DMS53 (cell line): ENCODE measurements around the gene XXYLT1.
A peak's percentile ranks its signal among the peaks of the same experiment; 100 is the strongest.

ENCODE experiments used
- DNase-seq: peaks from one replicate; lab custom pipeline; 2025; lab: John Stamatoyannopoulos, UW

Gene XXYLT1

DNA sequence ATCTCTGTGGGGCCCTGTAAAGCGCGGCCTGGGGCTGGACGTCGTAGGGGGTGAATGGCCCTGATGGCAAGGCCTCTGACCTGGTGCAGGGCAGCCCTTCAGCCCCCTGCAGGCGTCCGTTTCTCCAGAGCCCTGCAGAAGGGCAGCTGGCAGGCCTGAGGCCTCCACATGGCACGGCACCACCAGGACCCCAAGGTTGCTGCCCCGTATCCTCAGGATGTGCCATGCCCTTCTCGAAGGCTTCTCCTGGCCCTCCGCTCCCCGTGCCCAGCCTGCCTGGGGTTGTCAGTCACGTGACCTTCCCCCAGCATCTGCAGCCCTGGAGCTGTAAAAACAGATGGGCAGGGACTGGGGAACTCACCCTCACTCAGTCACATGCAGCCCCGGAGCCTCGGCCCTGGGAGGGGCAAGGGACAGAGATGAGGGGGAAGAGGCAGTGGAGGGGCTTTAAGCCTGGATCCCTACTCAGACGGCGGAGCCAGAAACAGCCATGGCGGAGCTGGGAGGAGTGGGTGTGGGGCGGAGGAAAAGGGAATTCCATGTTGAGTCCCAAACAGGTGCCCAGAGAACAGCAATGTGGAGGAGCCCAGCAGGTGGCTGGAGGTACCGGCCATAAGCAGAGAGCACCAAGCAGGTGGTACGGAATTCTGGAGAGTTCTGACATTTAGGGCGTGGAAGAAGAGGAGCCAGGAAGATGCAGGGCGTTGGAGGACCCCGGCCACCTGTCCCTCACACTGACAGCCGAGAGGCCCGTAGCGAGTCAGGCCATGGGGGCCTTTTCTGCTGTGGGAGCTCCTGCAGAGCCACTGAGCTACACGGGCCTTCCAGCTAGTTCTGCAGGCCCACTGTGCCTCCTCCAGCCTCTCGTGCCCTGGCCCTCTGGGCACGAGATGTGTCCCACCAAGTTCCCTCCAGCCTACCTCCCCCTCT, 193.1 kb downstream of the XXYLT1 start:
- no peak for DNase-seq

DNA sequence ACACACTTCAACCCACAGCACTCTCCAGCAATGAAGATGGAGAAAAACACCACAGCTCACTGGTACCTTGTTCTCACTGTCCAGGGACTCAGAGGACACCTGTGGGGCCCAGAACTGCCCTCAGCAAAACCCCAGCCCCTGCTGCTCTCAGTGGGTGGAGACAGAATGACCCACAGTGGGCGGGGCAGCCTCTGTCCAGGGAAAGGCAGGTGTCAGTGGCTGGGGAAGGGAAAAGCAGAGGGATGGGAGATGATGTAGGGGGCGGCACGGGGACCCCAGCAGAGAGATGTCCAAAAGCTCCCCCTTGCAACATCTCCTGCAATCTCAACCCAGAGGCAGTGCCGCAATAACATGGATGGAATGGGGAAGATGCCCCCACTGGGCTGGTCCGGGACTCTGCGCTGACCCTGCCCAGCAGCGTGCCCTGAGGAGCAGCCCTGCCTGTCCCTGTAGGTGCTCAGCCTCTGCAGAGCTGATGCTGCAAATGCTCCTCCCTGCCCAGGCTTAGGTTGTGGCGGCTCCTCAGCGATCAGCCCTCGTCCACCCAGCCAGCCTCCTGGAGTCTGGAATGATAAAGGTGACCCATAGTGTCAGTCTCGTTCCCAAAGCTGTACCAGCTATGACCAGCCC, 193.9 kb downstream of the XXYLT1 start:
- DNase-seq: no peak

DNA sequence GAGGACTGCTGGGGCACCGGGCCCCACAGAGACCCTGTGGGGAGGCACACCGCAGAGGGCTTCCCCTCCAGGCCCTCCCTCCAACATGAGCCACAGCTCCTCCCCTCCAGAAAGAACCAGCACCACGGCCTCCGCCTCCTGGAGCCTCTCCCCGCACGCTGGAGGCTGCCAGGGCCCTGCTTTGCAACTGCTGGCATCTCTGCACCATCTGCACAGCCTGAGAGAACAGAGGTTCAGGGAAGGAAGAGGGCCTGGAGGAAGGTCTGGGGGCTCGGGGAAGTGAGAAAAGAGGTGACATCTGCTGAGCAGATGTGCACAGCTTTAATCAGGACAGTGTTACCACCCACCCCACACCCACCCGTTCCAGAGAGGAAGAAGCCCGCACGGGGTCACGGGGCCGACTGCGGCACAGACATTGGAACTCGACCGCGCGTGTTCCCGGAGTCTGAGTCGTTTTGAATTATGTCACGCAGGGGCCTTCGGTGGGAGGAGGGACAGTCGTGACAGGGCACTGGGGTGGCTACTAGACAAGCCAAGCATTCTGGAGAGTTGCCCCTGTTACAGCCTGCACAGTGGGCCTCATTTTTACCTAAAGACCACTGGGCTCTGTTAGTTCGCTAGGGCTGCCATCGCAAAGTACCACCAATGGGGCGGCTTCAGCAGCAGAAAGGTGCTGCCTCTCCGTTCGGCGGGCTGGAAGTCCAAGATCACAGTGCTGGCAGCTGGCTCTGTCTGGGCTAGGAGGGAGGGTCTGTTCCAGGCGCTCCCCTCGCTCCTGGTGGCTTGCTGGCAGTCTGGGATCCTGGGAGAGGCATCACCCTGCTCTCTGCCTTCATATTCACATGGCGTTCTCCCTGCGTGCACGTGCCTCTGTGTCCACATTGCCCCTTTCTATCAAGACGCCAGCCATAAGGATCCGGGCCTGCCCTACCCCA, 194.8 kb downstream of the XXYLT1 start:
- no peak for DNase-seq

DNA sequence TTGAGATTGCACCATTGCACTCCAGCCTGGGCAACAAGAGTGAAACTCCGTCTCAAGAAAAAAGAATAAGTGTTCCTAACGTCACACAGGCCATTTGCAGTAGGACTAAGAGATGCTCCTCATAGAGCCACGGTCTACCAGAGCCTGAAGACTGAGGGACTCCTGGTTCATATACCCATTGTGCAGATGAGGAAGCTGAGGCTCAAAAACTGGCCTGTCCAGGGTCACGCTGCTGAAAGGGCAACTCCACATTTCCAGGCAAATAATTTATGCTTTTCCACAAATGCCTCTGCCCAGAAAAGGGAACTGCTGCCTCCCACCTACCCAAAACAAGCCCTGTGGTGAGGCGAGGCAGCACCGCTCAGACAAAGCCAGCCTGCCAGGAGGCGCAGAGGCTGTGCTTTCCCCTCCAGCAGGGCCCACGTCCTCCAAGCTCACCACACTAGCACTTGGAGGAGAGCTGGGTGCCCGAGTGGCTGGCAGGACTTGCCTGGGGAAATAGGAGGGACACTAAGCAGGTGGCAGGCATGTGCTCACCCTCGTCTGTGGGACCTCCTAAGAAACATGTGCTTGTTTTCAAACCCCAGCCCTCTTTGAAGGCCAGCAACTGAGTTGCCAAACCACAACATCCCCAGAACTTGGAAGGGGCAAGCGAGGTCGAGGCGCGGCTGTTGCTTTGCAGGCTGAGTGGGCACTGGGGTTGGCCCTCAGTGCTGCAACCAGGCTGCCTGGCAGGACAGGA, 195.6 kb downstream of the XXYLT1 start:
- DNase-seq: no peak

DNA sequence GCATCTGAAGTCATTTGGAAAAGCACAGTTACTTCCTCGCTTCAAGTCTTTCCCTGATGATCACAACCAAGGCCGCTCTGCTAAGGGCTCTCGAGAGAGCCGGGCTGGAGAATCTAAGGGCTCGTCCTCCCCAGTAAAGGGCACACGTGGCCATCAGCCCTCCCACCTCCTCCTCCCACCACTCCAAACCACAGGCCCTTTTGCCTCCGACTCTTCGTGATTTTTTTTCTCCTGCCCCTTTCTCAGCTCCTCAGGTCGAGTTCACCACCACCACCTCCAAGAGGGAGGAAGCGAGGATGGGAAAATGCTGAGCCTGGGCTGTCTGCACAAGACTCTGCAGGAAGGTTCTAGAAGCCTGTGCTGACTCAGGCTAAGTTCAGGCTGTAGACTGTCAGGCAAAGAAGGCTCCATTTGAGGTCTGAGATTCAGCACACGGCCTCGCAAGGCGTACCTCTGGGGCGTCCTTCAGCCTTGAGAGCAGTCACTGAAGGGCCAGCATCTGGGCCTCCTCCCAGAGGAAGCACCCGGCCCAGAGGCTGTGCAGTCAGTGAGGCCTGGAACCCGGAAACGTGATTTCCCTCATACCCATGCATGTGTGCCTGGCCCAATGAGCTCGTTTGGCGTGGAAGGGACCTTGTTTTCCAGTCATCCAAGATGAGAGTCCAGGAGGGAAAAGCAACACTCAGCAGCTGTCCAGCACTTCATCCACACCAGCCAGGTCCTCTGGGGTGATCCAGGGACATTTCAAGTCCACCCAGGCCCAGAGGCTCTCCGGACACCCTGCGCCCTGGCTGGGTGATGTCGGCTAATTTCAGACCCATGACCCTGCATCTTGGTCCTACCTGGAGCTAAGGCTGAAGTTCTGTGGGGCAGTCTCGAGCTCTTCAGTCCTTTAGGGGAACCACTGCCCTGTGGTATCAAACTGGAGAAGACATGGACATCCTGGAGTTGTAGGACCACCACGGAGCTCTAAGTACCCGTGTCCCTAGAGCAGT, 196.8 kb downstream of the XXYLT1 start:
- no peak for DNase-seq

DNA sequence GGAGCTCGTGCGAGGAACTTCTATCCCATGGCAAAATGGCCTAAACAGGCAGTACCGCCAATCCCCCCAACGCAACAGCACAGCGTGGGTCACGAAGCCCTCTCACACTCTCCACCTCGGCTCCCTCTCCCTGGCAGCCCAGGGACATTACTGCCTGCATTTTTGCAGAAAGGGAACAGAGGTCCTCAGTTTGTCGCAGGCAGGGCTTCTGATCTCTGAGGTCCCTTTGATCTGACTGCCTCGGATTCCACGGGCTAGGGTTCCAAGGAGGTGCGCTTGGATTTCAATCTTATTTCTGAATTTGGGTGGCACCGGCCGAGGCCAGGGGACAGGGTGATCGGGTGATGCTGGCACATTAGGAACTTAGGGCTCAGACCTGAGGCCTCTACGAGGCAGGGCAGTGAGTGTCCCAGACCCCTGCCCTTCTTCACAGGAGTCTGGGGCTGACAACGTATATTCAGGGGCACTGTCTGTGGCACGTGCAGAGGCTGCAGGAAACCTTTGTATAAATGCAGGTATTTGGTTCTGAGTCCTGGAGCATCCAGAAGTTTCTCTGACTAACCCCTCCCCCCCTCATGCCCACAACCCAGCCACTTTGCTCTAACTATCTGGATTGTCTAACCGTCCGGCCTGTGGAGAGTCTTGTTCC, 197.9 kb downstream of the XXYLT1 start:
- DNase-seq: no peak

DNA sequence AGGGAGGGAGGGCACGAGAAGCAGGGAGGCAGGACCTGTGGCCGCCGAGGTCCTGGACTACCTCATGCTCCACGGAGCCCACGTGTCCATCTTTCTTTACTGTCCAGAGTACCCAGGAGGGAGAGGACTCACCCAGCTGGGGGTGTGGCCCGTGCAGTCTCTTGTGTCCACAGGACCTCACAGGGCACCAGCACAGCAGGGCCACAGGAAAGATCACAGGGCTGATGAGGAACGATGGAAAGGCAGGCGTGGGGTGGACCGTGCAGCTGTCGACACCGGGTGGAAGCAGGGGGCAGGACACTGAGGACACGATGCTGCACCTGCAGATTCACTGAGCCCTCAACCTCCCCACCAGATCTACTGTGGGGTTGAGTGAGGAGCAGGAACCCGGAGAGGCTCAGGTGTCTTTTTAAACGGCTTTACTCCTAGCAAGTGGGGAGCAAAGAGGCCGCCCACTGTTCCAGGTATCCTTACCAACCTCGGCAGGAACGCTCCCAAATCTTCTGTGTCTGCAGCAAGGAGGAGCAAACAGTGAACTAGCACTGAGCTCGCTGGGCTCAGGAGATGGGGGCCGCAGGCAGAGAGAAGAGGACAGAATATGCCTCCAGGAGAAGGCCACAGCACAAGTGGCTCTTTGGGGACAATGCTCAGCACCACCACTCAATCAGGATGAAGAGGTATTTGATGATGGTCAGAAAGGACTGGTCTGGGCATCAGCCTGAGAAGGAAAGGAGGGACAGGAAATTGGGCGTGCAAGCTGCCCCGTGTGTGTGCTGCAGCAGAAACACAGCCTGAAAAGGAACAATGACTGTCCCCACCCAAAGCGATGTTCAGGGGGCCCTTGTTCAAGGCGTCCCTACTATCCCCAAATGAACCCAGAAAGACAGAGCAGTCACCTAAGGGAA, 198.8 kb downstream of the XXYLT1 start:
- no peak for DNase-seq

DNA sequence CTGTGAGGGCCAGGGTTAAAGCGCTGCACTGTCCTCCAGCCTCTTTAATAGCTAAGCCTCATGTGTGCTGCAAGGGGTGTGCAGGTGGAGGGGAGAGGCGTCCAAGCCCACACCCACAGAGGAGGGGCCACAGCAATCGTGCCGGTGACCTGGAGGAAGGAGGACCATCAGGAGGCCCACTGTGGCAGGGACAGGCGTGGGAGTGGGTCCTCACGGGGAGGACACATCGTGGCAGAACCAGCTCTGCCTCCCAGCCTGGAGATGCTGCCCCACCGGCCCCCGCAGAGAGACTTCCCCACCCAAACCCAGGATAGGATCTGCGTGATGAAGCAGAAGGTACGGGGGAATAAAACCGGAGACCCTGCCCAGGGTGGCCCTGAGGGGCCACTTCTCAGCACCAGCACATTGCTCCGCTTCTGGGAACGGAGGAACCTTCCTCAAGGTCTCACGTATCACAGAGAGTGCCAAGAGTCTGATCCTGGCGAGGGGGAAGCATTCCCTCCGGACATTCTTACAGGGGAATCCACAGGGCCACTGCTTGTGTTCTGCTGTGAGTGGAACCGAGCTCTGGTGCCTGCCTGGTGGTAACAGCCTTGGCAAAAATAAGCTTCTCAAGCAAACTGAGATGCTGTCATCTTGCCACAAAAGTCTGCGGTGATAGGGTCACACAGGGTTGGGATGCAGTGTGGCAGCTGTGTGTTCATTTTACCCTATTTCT, 199.8 kb downstream of the XXYLT1 start:
- DNase-seq: no peak

DNA sequence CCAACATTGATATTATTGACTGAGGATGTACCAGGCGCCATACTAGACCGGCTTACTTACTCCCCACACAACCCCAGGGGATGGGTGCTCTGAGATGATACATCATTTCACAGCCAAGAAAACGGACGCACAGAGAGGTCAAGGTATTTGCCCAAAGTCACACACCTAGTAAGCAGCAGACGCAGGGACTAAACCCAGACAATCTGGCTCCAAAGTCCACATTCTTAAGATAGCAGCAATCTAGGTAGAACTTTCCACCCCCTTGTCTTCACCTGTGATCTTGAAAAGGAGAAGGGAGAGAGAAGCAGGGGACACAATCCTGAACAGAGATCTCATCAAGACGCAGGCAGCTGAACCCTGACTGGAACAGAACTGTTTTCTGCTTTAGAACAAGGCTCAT, 200.6 kb downstream of the XXYLT1 start:
- no peak for DNase-seq

DNA sequence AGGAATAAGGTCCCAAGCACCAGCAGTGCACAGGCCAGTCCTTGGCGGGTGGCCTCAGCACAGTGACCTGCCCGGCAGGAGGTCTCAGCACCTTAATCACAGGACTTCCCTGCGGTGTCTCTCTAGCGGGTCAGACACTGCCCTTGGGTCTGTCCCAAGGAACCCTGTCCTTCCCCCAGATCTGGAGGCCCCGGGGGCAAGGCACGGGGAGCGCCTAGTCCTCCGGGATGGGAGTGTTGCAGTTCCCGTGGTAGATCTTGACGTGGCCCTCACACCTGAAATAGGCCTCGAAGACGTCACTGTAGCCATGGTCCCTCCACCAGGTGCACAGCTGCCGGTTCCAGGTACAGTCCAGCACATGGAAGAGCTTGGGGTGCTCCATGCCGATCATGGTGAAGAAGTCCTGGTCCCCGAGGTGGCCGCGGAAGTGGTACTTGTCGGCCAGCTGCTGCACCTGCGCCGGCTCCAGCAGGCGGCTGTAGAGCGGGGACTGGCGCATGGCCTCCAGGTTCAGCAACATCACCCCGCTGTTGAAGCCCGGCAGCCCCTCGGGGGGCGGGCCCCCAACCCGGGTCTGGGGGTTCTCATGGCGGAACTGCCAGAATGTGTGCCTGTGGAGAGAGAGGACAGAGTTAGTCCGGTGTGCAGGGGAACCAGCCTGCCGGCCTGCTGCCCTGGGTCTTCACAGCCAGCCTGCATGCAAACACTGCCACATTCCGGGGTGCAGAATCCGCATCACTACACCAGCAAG, 201.3 kb downstream of the XXYLT1 start:
- no peak for DNase-seq

DNA sequence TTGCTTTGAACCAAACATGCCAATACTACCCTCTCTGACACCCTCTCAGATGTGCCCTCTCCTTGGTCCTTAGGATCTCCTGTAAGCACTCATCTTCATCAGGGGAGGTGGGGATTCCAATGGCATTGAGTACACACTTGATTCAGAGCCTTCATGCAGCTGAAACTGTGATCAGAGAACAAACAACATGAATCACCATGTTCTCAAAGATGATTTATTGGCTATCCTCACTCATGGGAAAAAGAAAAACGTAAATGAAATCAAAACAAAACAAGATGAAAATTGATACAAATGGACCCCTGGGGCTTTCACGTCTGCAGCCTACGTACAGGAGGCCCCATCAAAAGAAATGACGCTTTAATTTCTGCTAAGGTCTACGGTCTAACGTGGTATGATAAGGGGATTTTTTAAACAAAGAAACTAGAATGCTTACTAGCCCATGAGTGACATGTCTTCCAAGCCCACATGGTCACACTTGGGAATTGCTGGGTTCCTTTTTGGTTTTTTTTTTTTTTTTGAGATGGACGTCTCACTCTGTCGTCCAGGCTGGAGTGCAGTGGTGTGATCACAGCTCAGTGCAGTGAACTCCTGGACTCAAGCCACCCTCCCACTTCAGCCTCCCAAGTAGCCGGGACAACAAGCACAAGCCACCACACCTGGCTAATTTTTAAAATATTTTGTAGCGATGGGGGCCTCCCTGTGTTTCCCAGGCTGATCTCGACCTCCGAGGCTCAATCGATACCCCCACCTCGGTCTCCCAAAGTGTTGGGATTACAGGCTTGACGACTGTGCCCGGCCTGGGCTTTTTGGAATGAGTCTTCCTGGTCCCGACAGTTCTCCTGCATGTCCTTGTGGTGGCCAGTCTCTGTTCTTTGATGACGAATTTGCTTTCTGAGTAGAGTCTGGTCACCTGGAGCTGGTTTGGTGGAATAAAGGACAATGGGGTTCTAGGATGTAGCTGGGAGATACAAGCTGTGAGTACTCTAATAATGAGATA, 202.6 kb downstream of the XXYLT1 start:
- peak; percentile 65 for DNase-seq

DNA sequence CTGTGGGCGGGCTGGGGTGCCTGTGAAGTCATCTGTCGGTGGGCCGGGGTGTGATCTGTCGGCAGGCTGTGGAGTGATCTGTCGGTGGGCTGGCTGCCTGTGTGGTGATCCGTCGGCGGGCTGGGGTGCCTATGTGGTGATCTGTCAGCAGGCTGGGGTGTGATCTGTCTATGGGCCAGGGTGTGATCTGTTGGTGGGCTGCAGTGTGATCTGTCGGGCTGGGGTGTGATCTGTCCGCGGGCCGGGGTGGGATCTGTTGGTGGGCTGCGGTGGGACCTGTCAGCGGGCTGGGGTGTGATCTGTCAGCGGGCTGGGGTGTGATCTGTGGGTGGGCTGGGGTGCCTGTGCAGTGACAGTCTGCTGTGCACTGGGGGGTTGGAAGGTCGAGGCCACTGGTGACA, 204.5 kb downstream of the XXYLT1 start:
- DNase-seq: no peak

DNA sequence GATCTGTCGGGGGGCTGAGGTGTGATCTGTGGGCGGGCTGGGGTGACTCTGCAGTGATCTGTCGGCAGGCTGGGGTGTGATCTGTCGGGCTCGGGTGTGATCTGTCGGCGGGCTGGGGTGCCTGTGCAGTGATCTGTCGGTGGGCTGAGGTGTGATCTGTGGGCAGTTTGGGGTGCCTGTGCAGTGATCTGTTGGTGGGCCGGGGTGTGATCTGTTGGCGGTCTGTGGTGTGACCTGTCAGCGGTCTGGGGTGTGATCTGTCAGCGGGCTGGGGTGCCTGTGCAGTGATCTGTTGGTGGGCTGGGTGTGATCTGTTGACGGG, 205.1 kb downstream of the XXYLT1 start:
- no peak for DNase-seq

DNA sequence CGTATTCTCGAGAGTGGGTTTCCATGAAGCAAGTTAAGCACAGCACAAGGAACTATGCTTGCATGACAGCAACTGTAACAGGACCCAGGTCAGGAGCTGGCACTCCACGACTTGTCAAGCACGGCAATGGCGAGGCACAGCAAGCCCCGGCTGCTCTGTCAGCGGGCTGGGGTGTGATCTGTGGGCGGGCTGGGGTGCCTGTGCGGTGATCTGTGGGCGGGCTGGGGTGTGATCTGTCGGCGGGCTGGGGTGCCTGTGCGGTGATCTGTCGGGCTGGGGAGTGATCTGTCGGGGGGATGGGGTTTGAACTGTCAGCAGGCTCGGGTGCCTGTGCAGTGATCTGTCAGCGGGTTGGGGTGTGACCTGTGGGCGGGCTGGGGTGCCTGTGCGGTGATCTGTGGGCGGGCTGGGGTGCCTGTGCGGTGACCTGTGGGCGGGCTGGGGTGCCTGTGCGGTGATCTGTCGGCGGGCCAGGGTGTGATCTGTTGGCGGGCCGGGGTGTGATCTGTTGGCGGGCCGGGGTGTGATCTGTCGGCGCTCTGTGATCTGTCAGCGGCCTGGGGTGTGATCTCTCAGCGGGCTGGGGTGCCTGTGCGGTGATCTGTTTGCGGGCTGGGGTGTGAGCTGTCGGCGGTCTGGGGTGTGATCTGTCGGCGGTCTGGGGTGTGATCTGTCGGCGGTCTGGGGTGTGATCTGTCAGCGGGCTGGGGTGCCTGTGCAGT, 205.7 kb downstream of the XXYLT1 start:
- DNase-seq: peak; percentile 20

DNA sequence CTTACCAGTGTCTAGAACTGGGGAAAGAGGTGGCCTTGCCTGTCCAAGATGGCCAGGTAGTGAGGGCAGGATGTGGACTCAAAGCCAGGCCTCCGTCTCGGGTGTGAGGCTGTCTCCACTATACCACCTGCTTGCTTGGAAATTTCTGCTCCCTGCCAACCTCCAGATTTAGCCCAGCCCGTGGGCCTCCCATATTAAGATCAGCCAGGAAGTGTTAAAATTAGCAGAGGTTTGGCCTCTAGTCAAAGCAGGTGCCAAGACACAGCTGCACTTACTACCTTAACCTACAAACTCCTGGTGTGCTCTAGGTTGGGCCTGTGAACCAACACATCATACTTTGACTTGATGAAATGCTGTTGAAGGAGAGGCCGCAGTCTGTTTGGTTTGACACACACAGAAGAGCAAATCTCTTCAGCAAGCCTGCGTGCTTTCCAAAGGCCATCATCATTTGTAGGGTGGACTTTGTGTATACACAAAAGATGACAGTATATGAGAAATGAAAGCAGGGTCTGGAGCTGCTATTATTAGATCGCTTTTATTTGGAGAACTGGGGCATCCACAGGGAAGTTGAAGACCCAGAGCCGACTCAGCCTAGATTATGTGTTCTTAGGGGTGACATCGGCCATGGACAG, 206.5 kb downstream of the XXYLT1 start:
- DNase-seq: peak; percentile 11
